CD8-positive, alpha-beta memory T cell (primary cell): ENCODE data around the gene STAG3. TPM values are rescaled to one million over a fixed set of nuclear protein-coding genes. Genes with fewer than 3 reads are reported as not detected.
"Not testable (repeated sequence)": the region's sequence is repeated elsewhere in the genome, so short reads cannot be mapped to it uniquely, and the experiment has no call there.

Source experiments
- CTCF ChIA-PET: fragments of 350-600 bp; sonication (Branson Sonifier 250); formaldehyde crosslinking; loops from one replicate; lab custom pipeline; 2021; ENCODE audit warnings: antibody characterized with exemption; lab: Charles Lee
- POLR2A ChIA-PET: fragments of 350-600 bp; sonication (Branson Sonifier 250); formaldehyde crosslinking; loops from one replicate; lab custom pipeline; 2021; ENCODE audit warnings: antibody characterized with exemption; lab: Charles Lee
- DNase-seq, 5 donors: peaks; one replicate each; pipeline versions ENCODE4 v3.0.0 to v3.0.0-alpha.2; 2020 to 2022; ENCODE audit warnings: mixed read lengths in 1 of 5
- H3K27ac ChIP-seq: one replicate; pipeline ENCODE4 v1.7.0; 2013; ENCODE audit warnings: low read depth, mild to moderate bottlenecking, low read length, moderate library complexity
- H3K27me3 ChIP-seq: 2 replicates; pipeline ENCODE4 v1.7.0; 2013; ENCODE audit warnings: low read length, mild to moderate bottlenecking; ENCODE audit not compliant: insufficient read depth, poor library complexity, severe bottlenecking
- H3K36me3 ChIP-seq: 2 replicates; pipeline ENCODE4 v1.7.0; 2013; ENCODE audit warnings: mild to moderate bottlenecking, low read length, moderate library complexity; ENCODE audit not compliant: insufficient read depth
- H3K4me1 ChIP-seq: 2 replicates; pipeline ENCODE4 v1.7.0; 2013; ENCODE audit warnings: mild to moderate bottlenecking, low read length, moderate library complexity; ENCODE audit not compliant: insufficient read depth
- H3K4me3 ChIP-seq: 2 replicates; pipeline ENCODE4 v1.7.0; 2013; ENCODE audit warnings: mild to moderate bottlenecking, low read length
- H3K9me3 ChIP-seq: 2 replicates; pipeline ENCODE4 v1.7.0; 2013; ENCODE audit warnings: mild to moderate bottlenecking, low read length
- H3K27ac Mint-ChIP-seq, 8 donors: one replicate each; pipeline ENCODE4 v1.8.0; 2020 to 2021; ENCODE audit warnings: mixed read lengths in 8 of 8, mild to moderate bottlenecking in 6 of 8, inconsistent platforms in 3 of 8, moderate library complexity in 3 of 8
- H3K27me3 Mint-ChIP-seq, 2 donors: one replicate each; pipeline ENCODE4 v1.8.0; 2020 to 2021; ENCODE audit warnings: mixed read lengths in 2 of 2, mild to moderate bottlenecking in 1 of 2, moderate library complexity in 1 of 2
- H3K36me3 Mint-ChIP-seq, 3 donors: one replicate each; pipeline ENCODE4 v1.8.0; 2020 to 2021; ENCODE audit warnings: mixed read lengths in 3 of 3, inconsistent platforms in 1 of 3, mild to moderate bottlenecking in 1 of 3
- H3K4me1 Mint-ChIP-seq, 3 donors: one replicate each; pipeline ENCODE4 v1.8.0; 2020 to 2021; ENCODE audit warnings: mixed read lengths in 3 of 3, inconsistent platforms in 1 of 3, mild to moderate bottlenecking in 1 of 3
- H3K4me3 Mint-ChIP-seq, 7 donors: one replicate each; pipeline ENCODE4 v1.8.0; 2020 to 2021; ENCODE audit warnings: mixed read lengths in 7 of 7, mild to moderate bottlenecking in 6 of 7, moderate library complexity in 4 of 7, inconsistent platforms in 2 of 7
- H3K9me3 Mint-ChIP-seq, 5 donors: one replicate each; pipeline ENCODE4 v1.8.0; 2020 to 2022; ENCODE audit warnings: mixed read lengths in 5 of 5, mild to moderate bottlenecking in 3 of 5, moderate library complexity in 2 of 5, inconsistent platforms in 1 of 5
- polyA plus RNA-seq: library from polyadenylated mRNA; unstranded; fragments of 300-500 nt; fragmentation: Illumina TruSeq; gene quantifications from one replicate; pipeline ENCODE4 v1.2.3, GENCODE V29; 2021
- total RNA-seq, 2 experiments: library from RNA; stranded (reverse); gene quantifications; one replicate each; pipeline ENCODE4 v1.2.3, GENCODE V29; 2021

The STAG3 gene
- total and polyA plus RNA-seq, 3 experiments from 2014 or later, result 1.5 to 5.1 (median 5.0) TPM

DNA sequence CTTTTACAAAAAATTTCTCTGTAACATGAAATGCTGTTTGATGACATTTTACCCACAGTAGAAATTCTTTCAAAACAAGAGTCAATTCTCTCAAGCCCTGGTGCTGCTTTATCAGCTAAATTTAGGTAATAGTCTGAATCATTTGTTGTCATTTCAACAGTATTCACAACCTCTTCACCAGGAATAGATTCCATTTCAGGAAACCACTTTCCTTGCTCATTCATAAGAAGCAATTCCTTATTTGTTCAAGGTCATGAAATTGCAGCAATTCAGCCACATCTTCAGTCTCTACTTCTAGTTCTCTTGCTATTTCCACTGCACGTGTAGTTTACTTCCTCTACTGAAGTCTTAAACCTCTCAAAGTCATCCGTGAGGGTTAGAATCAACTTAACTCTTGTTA lies 14.1 kb downstream of the STAG3 start:
- H3K9me3 Mint-ChIP-seq, result no peaks in the 10 kb centered on the region
- Histone ChIP-seq H3K9me3 (no peaks in the 10 kb centered on the region), H3K4me3 (no peak overlapping the region), H3K36me3 (no peaks in the 10 kb centered on the region), H3K27ac (no peak overlapping the region), H3K27me3 (no peaks in the 10 kb centered on the region), H3K4me1 (peaks cover 15% of the 10 kb centered on the region)
- no peaks in the 10 kb centered on the region for H3K27me3 Mint-ChIP-seq
- ChIA-PET CTCF (no interaction called here), POLR2A (no interaction called here)
- no peak for DNase-seq
- no peak overlapping the region for H3K4me3 Mint-ChIP-seq
- peaks cover 2 to 10% (median 7%) of the 10 kb centered on the region in 3 donors for H3K4me1 Mint-ChIP-seq
- H3K36me3 Mint-ChIP-seq, result peaks cover 0 to 2% (median 0%) of the 10 kb centered on the region in 3 donors
- H3K27ac Mint-ChIP-seq, result peak overlapping the region in 1 of 8 donors; percentile 17

DNA sequence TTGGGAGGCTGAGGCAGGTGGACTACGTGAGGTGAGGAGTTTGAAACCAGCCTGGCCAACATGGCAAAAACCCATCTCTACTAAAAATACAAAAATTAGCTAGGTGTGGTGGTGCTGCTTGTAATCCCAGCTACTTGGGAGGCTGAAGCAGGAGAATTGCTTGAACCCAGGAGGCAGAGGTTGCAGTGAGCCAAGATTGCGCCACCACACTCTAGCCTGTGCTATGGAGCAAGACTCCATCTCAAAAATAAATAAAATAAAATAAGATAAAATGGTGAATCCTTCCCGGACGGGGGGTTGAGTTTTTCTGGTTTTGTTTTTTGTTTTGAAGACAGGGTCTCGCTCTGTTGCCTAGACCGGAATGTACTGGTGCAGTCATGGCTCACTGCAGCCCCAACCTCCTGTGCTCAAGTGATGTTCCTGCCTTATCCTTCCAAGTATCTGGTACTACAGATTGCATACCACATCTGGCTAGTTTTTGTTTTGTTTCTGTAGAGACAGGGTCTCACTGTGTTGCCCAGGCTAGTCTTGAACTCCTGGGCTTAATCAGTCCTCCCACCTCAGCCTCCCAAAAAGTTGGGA lies 14.7 kb downstream of the STAG3 start:
- H3K27ac Mint-ChIP-seq, H3K4me1 Mint-ChIP-seq, H3K36me3 Mint-ChIP-seq, H3K4me3 ChIP-seq, DNase-seq, H3K36me3 ChIP-seq, H3K27me3 Mint-ChIP-seq, POLR2A ChIA-PET, H3K4me3 Mint-ChIP-seq, H3K27me3 ChIP-seq, H3K27ac ChIP-seq, H3K9me3 Mint-ChIP-seq, H3K9me3 ChIP-seq: not testable (repeated sequence)
- H3K4me1 ChIP-seq, result peaks cover 15% of the 10 kb centered on the region
- CTCF ChIA-PET, result interaction anchor here (1.1 kb wide), 1 partner anchor 59 kb away, joined by 3 read pairs; no protein-coding TSS in a partner anchor

DNA sequence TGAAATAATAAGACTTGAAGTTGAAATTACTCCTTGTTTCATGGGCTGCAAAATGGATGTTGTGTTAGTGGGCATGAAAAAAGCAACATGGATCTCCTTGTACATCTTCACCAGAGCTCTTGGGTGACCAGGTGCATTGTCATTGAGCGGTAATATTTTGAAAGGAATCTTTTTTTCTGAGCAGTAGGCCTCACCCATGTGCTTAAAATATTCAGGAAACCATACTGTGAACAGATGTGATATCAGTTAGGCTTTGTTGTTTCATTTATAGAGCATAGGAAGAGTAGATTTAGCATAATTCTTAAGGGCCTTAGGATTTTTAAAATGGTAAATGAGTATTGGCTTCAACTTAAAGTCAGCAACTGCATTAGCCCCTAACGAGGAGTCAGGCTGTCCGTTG lies 15.3 kb downstream of the STAG3 start:
- CTCF ChIA-PET, result interaction anchor here (1.1 kb wide), 1 partner anchor 59 kb away, joined by 3 read pairs; no protein-coding TSS in a partner anchor

DNA sequence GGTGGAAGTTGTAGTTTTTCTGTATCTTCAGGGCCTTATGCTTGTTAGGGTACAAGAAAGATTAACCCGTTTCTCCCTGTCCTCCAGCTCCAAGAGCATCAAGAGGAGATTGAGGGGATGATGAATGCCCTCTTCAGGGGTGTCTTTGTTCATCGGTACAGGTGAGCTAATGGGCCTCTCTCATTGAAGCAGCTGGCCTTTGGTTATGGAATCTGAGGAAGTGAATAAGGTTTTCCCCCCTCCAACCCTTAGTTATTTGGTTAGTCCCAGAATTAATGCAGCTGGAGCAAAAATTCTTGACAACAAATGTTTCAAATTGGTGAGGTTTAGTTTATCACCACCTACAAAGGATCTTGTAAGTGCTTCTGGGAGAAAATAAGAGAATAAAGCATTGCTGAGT lies 17.5 kb downstream of the STAG3 start:
- Histone ChIP-seq H3K9me3 (no peaks in the 10 kb centered on the region), H3K27ac (no peak overlapping the region), H3K4me3 (no peak overlapping the region), H3K27me3 (no peaks in the 10 kb centered on the region), H3K4me1 (peaks cover 9% of the 10 kb centered on the region), H3K36me3 (no peaks in the 10 kb centered on the region)
- Mint-ChIP-seq H3K4me3 (no peak overlapping the region), H3K27me3 (peaks cover 0 to 5% of the 10 kb centered on the region in 2 donors), H3K36me3 (no peaks in the 10 kb centered on the region), H3K4me1 (peaks cover under 1 to 3% (median 2%) of the 10 kb centered on the region in 3 donors), H3K9me3 (no peaks in the 10 kb centered on the region), H3K27ac (no peak overlapping the region)
- CTCF ChIA-PET, result interaction anchor here (0.9 to 2.0 kb wide), 4 partner anchors 22 to 208 kb away, joined by 3 to 7 read pairs (median 6); no protein-coding TSS in a partner anchor
- POLR2A ChIA-PET, result no interaction called here
- DNase-seq, result no peak

More for the DNA sequence above, 15.3 kb downstream of the STAG3 start:
- H3K27me3 ChIP-seq, result no peaks in the 10 kb centered on the region
- H3K27ac ChIP-seq, result no peak overlapping the region
- no peak overlapping the region for H3K27ac Mint-ChIP-seq
- H3K9me3 Mint-ChIP-seq, result no peaks in the 10 kb centered on the region
- peaks cover 2 to 10% (median 7%) of the 10 kb centered on the region in 3 donors for H3K4me1 Mint-ChIP-seq
- H3K36me3 Mint-ChIP-seq, result peaks cover 0 to 2% (median 0%) of the 10 kb centered on the region in 3 donors
- no peaks in the 10 kb centered on the region for H3K9me3 ChIP-seq
- H3K4me1 ChIP-seq, result peaks cover 15% of the 10 kb centered on the region
- POLR2A ChIA-PET, result no interaction called here
- no peak overlapping the region for H3K4me3 Mint-ChIP-seq
- H3K36me3 ChIP-seq, result no peaks in the 10 kb centered on the region
- no peak overlapping the region for H3K4me3 ChIP-seq
- no peak for DNase-seq
- H3K27me3 Mint-ChIP-seq, result no peaks in the 10 kb centered on the region

GRCh38 chr7:100195901-100196322 lies 18.2 kb downstream of the STAG3 start:
- H3K4me1 ChIP-seq, H3K9me3 ChIP-seq, H3K36me3 Mint-ChIP-seq, H3K9me3 Mint-ChIP-seq, H3K36me3 ChIP-seq, H3K27ac Mint-ChIP-seq, H3K4me3 ChIP-seq, H3K27ac ChIP-seq, POLR2A ChIA-PET, H3K4me3 Mint-ChIP-seq, DNase-seq, H3K27me3 ChIP-seq, H3K4me1 Mint-ChIP-seq, H3K27me3 Mint-ChIP-seq: not testable (repeated sequence)
- CTCF ChIA-PET, result interaction anchor here (1.9 to 2.0 kb wide), 2 partner anchors 21 to 63 kb away, joined by 6 to 7 read pairs; no protein-coding TSS in a partner anchor

- CTCF ChIA-PET, result no interaction called here
- H3K4me3 ChIP-seq, result no peak overlapping the region
- H3K9me3 ChIP-seq, result no peaks in the 10 kb centered on the region
- no peak for DNase-seq
- peaks cover 0 to 1% (median 0%) of the 10 kb centered on the region in 3 donors for H3K36me3 Mint-ChIP-seq
- H3K4me1 Mint-ChIP-seq, result no peaks in the 10 kb centered on the region
- H3K4me3 Mint-ChIP-seq, result no peak overlapping the region
- no peaks in the 10 kb centered on the region for H3K9me3 Mint-ChIP-seq
- peak overlapping the region in 1 of 8 donors; percentile 52 for H3K27ac Mint-ChIP-seq
- POLR2A ChIA-PET, result no interaction called here
- H3K27ac ChIP-seq, result no peak overlapping the region
- H3K27me3 ChIP-seq, result no peaks in the 10 kb centered on the region
- peaks cover 2 to 5% of the 10 kb centered on the region in 2 donors for H3K27me3 Mint-ChIP-seq
- no peaks in the 10 kb centered on the region for H3K36me3 ChIP-seq
- no peaks in the 10 kb centered on the region for H3K4me1 ChIP-seq
These were observed 20.5 kb downstream of the STAG3 start for GRCh38 chr7:100198266-100198665.

- CTCF ChIA-PET, result interaction anchor here (1.1 to 1.3 kb wide), 2 partner anchors 62 to 68 kb away, joined by 3 to 6 read pairs; no protein-coding TSS in a partner anchor
These were observed 23.0 kb downstream of the STAG3 start for GRCh38 chr7:100200693-100201092.

GRCh38 chr7:100204454-100204853 lies 26.7 kb downstream of the STAG3 start:
- Histone ChIP-seq H3K36me3 (no peaks in the 10 kb centered on the region), H3K4me3 (no peak overlapping the region), H3K9me3 (no peaks in the 10 kb centered on the region), H3K4me1 (peaks cover 15% of the 10 kb centered on the region), H3K27me3 (no peaks in the 10 kb centered on the region), H3K27ac (no peak overlapping the region)
- no peak for DNase-seq
- Mint-ChIP-seq H3K9me3 (no peaks in the 10 kb centered on the region), H3K4me3 (no peak overlapping the region), H3K4me1 (peaks cover 16 to 17% (median 17%) of the 10 kb centered on the region in 3 donors), H3K36me3 (peaks cover 0 to 4% (median 0%) of the 10 kb centered on the region in 3 donors), H3K27me3 (peaks cover 0 to 2% of the 10 kb centered on the region in 2 donors), H3K27ac (no peak overlapping the region)
- ChIA-PET POLR2A (interaction anchor here (0.5 kb wide), 1 partner anchor 23 kb away, joined by 3 read pairs; no protein-coding TSS in a partner anchor), CTCF (no interaction called here)

More at GRCh38 chr7:100200693-100201092, 23.0 kb downstream of the STAG3 start:
- Histone ChIP-seq H3K36me3 (no peaks in the 10 kb centered on the region), H3K27ac (no peak overlapping the region), H3K27me3 (no peaks in the 10 kb centered on the region), H3K9me3 (no peaks in the 10 kb centered on the region), H3K4me3 (no peak overlapping the region), H3K4me1 (no peaks in the 10 kb centered on the region)
- POLR2A ChIA-PET, result interaction anchor here (0.6 to 1.3 kb wide), 2 partner anchors 10 to 162 kb away, joined by 3 read pairs; no protein-coding TSS in a partner anchor
- peaks cover 2 to 5% of the 10 kb centered on the region in 2 donors for H3K27me3 Mint-ChIP-seq
- no peaks in the 10 kb centered on the region for H3K9me3 Mint-ChIP-seq
- H3K4me3 Mint-ChIP-seq, result no peak overlapping the region
- peak overlapping the region in 1 of 8 donors; percentile 43 for H3K27ac Mint-ChIP-seq
- no peak for DNase-seq
- peaks cover 0 to 4% (median 0%) of the 10 kb centered on the region in 3 donors for H3K36me3 Mint-ChIP-seq
- no peaks in the 10 kb centered on the region for H3K4me1 Mint-ChIP-seq
